Adipocyte (in vitro differentiated cells): ENCODE results near the gene SMAGP.
"Not testable (repeated sequence)": the region's sequence is repeated elsewhere in the genome, so short reads cannot be mapped to it uniquely, and the experiment has no call there.

ENCODE experiments used
- DNase-seq: peaks from one replicate; pipeline ENCODE4 v3.0.0-alpha.2; 2015; ENCODE audit warnings: low read depth
- H3K27me3 ChIP-seq: replicated peaks from 2 replicates; pipeline ENCODE4 v1.7.0; 2013; ENCODE audit warnings: mild to moderate bottlenecking, low read length, moderate library complexity; ENCODE audit not compliant: control insufficient read depth, insufficient read depth
- H3K36me3 ChIP-seq: 2 replicates; pipeline ENCODE4 v1.7.0; 2013; ENCODE audit warnings: low read length, mild to moderate bottlenecking, moderate library complexity; ENCODE audit not compliant: control insufficient read depth, insufficient read depth, severe bottlenecking
- H3K4me1 ChIP-seq: 2 replicates; pipeline ENCODE4 v1.7.0; 2013; ENCODE audit warnings: mild to moderate bottlenecking, low read length, moderate library complexity; ENCODE audit not compliant: control insufficient read depth, insufficient read depth
- H3K4me3 ChIP-seq: 2 replicates; pipeline ENCODE4 v1.7.0; 2013; ENCODE audit warnings: mild to moderate bottlenecking, low read length, moderate library complexity
- H3K9ac ChIP-seq: 2 replicates; pipeline ENCODE4 v1.7.0; 2013; ENCODE audit warnings: mild to moderate bottlenecking, low read length, moderate library complexity
- H3K9me3 ChIP-seq: 2 replicates; pipeline ENCODE4 v1.7.0; 2013; ENCODE audit warnings: mild to moderate bottlenecking, low read length, moderate library complexity; ENCODE audit not compliant: control insufficient read depth

SMAGP gene

GRCh38 chr12:51219857-51220256, 50.4 kb downstream of the SMAGP start:
- not testable (repeated sequence) for DNase-seq, H3K9ac ChIP-seq, H3K36me3 ChIP-seq, H3K9me3 ChIP-seq, H3K4me1 ChIP-seq, H3K4me3 ChIP-seq, H3K27me3 ChIP-seq

- H3K9me3 ChIP-seq = no peaks in the 10 kb centered on the region
- no peak overlapping the region for H3K4me3 ChIP-seq
- no peak overlapping the region for H3K9ac ChIP-seq
- H3K36me3 ChIP-seq = no peaks in the 10 kb centered on the region
- no peaks in the 10 kb centered on the region for H3K27me3 ChIP-seq
- H3K4me1 ChIP-seq = peaks cover 3% of the 10 kb centered on the region
- no peak for DNase-seq
These were observed 50.9 kb downstream of the SMAGP start for GRCh38 chr12:51219322-51219721.

GRCh38 chr12:51218607-51219161, 51.5 kb downstream of the SMAGP start:
- H3K9me3 ChIP-seq = no peaks in the 10 kb centered on the region
- no peak for DNase-seq
- H3K4me1 ChIP-seq = peaks cover 3% of the 10 kb centered on the region
- H3K4me3 ChIP-seq = peak overlapping the region; percentile 84
- no peaks in the 10 kb centered on the region for H3K36me3 ChIP-seq
- no peaks in the 10 kb centered on the region for H3K27me3 ChIP-seq
- H3K9ac ChIP-seq = peak overlapping the region; percentile 83

GRCh38 chr12:51217968-51218606, 52.1 kb downstream of the SMAGP start, which contains the start of gene POU6F1:
Gene POU6F1 (minus strand): TSS chr12:51218062. CDS start chr12:51206836, 11,226 bp downstream.
- Histone ChIP-seq H3K36me3 (no peaks in the 10 kb centered on the region), H3K4me1 (peaks cover 3% of the 10 kb centered on the region), H3K27me3 (no peaks in the 10 kb centered on the region), H3K4me3 (peak within 1 kb of the TSS; percentile 84), H3K9me3 (no peaks in the 10 kb centered on the region), H3K9ac (peak within 1 kb of the TSS; percentile 83)
- DNase-seq = peak; percentile 94

- H3K9me3 ChIP-seq = no peaks in the 10 kb centered on the region
- peak overlapping the region; percentile 83 for H3K9ac ChIP-seq
- peaks cover 3% of the 10 kb centered on the region for H3K4me1 ChIP-seq
- DNase-seq = peak; percentile 68
- H3K4me3 ChIP-seq = peak overlapping the region; percentile 84
- H3K27me3 ChIP-seq = no peaks in the 10 kb centered on the region
- H3K36me3 ChIP-seq = no peaks in the 10 kb centered on the region
These were observed 52.9 kb downstream of the SMAGP start for GRCh38 chr12:51217133-51217967.

- H3K27me3 ChIP-seq = no peaks in the 10 kb centered on the region
- H3K36me3 ChIP-seq = no peaks in the 10 kb centered on the region
- H3K4me1 ChIP-seq = peaks cover 3% of the 10 kb centered on the region
- peak overlapping the region; percentile 79 for H3K4me3 ChIP-seq
- no peaks in the 10 kb centered on the region for H3K9me3 ChIP-seq
- H3K9ac ChIP-seq = peak overlapping the region; percentile 81
- no peak for DNase-seq
These were observed 53.6 kb downstream of the SMAGP start for GRCh38 chr12:51216642-51217041.

- no peaks in the 10 kb centered on the region for H3K27me3 ChIP-seq
- DNase-seq = no peak
- H3K9ac ChIP-seq = no peak overlapping the region
- peaks cover 3% of the 10 kb centered on the region for H3K4me1 ChIP-seq
- no peaks in the 10 kb centered on the region for H3K36me3 ChIP-seq
- H3K4me3 ChIP-seq = no peak overlapping the region
- H3K9me3 ChIP-seq = no peaks in the 10 kb centered on the region
These were observed 55.3 kb downstream of the SMAGP start for GRCh38 chr12:51214895-51215294.

GRCh38 chr12:51210690-51211395, 59.4 kb downstream of the SMAGP start:
- Histone ChIP-seq H3K36me3 (no peaks in the 10 kb centered on the region), H3K4me1 (no peaks in the 10 kb centered on the region), H3K9ac (no peak overlapping the region), H3K27me3 (no peaks in the 10 kb centered on the region), H3K9me3 (no peaks in the 10 kb centered on the region), H3K4me3 (no peak overlapping the region)
- DNase-seq = no peak

GRCh38 chr12:51209259-51209658, 61.0 kb downstream of the SMAGP start:
- Histone ChIP-seq H3K4me1 (peaks cover 5% of the 10 kb centered on the region), H3K36me3 (no peaks in the 10 kb centered on the region), H3K27me3 (no peaks in the 10 kb centered on the region), H3K9me3 (no peaks in the 10 kb centered on the region), H3K4me3 (no peak overlapping the region), H3K9ac (no peak overlapping the region)
- DNase-seq = no peak

- no peak for DNase-seq
- Histone ChIP-seq H3K27me3 (no peaks in the 10 kb centered on the region), H3K36me3 (no peaks in the 10 kb centered on the region), H3K4me3 (no peak overlapping the region), H3K4me1 (peaks cover 8% of the 10 kb centered on the region), H3K9ac (no peak overlapping the region), H3K9me3 (no peaks in the 10 kb centered on the region)
These were observed 62.1 kb downstream of the SMAGP start for GRCh38 chr12:51208016-51208660.
